ENCODE data around the gene DLGAP3. TPM values are rescaled to one million over a fixed set of nuclear protein-coding genes. Genes with fewer than 3 reads are reported as not detected.
"Not testable (repeated sequence)": the region's sequence is repeated elsewhere in the genome, so short reads cannot be mapped to it uniquely, and the experiment has no call there.

DLGAP3 gene
- total RNA-seq, 1 donor = 0.27 TPM

DNA sequence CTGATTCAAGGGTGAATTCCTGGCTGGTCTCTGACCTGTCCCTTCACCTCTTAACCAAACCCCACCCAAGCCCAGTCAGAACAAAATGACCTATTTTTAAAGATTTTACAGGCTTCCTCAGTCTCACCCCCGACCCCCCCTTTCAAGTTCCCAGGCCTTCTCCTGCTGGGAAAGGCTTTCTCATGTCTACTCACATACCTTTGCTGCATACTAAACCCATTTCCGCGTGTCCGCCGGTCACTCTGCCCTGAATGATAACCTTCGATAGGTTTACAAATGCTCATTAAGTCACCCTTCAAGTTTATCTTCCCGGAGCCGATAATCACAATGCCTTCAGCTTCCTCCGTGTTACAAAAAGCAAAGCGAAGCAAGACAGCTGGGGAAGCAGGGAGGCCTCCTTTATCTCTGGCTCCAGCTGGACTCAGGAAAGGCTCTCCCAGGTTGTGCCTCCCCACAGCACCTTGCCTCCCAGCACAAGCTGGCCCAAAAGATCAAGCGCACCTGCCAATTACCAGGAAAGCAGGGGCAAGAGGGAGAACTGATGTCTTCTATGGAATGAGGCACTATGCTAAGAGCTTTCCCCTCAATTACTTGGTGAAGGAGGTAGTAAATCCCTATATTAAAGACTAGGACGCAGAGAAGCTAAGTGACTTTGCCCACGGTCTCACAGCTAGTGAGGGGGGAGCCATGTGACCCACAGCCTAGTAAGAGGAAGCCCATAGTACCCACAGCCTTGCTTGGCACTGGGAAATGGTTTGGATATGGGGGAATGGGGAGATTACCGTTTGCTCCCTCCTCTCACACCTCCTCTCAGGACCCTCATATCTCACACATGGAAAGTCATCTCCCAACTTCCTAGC, 85.8 kb downstream of the DLGAP3 start:
- DNase-seq (ENCODE audit: low read depth in 2 of 3, low spot score in 2 of 3) = no peak

DNA sequence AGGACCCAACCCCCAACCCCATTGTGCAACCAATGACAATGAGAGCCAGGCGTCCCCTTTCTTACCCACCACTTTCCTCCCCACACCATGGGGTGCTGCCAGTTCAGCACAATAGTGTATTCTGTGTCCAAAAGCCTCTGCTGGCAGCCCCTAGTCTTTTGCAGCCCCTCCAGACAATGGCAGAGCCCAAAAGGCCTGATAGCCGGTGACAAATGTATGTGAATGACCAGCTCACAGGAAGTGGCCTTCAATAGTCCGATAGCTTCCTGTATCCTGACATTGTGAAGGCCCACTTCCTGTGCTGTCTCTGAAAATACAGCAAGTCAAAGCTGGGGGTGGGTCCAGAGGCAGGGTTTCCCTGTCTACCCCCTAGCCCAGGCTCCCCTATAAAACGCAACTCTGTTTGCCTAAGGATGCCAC, 86.5 kb downstream of the DLGAP3 start:
- DNase-seq (ENCODE audit: low read depth in 2 of 3, low spot score in 2 of 3) = no peak

GRCh38 chr1:34842073-34842472, 87.4 kb downstream of the DLGAP3 start:
- no peak for DNase-seq (ENCODE audit: low read depth in 2 of 3, low spot score in 2 of 3)

DNA sequence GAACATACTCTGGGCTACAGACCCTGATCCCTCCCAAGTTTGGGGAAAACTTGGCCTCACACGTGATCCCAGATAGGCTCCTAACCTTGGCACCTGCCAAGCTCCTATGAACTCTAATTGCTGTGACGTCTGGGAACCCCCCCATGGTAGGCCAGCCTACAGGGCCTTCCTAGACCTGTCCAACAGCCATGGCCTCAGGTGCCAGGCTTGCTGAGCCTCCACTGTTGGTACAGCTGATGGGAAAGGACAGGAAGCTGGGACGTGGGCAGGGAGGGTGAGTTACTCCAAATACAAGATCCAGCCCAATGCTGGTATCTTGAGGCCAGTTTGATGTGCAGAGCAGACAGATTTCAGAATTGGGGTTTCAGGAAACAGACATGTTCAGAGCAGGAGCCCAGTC, 89.0 kb downstream of the DLGAP3 start:
- no peak for DNase-seq (ENCODE audit: low read depth in 2 of 3, low spot score in 2 of 3)

GRCh38 chr1:34839526-34840305, 89.7 kb downstream of the DLGAP3 start:
- no peak for DNase-seq (ENCODE audit: low read depth in 2 of 3, low spot score in 2 of 3)

DNA sequence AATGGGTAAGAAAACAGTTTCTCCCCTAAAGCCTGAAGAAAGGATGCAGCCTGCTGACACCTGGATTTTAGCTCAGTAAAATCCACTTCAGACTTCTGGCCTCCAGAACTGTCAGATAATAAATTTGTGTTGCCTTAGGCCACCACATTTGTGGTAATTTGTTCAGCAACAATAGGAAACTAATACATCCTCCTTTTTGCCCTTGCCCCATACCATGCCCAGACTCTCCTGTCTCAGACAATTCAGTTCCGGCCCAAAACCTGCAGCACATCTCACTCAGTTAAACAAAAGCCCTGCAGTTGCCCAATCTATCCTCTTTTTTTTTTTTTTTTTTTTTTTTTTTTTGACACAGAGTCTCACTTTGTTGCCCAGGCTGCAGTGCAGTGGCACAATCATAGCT, 95.7 kb downstream of the DLGAP3 start:
- DNase-seq (ENCODE audit: low read depth in 2 of 3, low spot score in 2 of 3) = peak in 1 of 3 donors; percentile 40

- DNase-seq (ENCODE audit: low read depth in 2 of 3, low spot score in 2 of 3) = no peak
Observed at GRCh38 chr1:34831721-34832246, 97.7 kb downstream of the DLGAP3 start.

DNA sequence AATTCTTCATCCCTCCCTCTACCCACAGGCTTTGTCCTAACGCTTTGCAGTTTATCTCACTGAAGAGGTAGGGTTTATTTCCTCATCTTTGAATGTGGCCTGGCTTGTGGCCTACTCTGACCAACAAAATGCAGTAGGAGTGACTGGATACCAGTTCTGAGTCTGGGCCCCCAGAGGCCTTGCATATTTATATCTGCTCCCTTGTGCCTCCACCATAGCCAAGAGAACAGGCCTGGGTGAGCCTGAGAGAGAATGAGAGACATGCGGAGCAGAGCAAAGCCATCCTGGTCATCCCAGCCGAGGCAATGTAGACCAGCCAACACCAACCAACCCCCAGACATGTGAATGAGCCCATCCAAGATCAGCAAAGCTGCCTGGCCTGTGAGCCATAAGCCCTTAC, 100.2 kb downstream of the DLGAP3 start:
- DNase-seq (ENCODE audit: low read depth in 2 of 3, low spot score in 2 of 3) = peak in 1 of 3 donors; percentile 35

DNA sequence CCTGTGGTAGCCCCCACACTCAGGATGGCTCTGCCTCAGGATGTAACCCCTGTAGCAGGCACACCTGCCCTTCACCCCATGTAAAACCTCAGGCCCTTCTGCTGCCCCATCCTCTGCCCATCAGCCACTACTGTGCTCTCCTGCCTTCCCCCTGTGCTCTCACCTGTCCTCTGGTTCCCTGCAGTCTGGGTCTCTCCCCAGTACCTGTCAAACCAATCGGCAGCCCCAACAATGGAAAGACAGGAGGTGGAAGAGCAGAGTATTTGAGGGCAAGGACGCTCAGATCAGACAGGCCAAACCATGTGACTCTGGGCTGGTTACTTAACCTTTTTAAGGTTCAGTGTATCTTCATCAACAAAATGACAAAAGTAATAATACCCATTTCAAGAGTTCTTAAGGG, 100.8 kb downstream of the DLGAP3 start:
- DNase-seq (ENCODE audit: low read depth in 2 of 3, low spot score in 2 of 3) = no peak

DNA sequence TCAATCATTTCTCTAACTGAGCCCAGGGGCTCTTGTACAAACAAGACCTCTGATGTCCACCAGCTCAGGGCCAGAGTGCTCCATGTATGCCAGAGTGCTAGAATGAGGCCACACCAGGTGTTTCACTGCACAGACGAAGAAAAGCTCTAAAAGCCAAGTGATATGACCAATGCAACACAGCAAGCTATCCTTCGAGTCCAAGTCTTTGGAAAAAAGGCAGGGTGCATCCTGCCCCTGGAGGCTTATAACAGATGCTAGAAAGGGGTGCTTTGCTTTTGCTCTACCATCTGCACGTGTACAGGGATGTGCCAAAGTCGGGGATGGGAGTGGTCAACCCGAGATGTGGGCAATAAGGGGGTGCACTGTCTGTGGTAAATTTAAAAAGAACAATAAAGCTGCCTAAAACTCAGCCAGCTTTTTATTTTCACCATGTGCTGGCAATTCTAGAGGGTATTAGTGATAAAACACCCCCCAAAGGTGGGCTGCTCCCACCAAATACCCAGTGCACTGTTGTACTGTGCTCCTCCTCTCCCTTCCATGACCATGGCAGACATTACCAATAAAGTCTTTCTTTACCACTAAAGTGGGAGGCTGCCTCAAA, 102.0 kb downstream of the DLGAP3 start:
- no peak for DNase-seq (ENCODE audit: low read depth in 2 of 3, low spot score in 2 of 3)

DNA sequence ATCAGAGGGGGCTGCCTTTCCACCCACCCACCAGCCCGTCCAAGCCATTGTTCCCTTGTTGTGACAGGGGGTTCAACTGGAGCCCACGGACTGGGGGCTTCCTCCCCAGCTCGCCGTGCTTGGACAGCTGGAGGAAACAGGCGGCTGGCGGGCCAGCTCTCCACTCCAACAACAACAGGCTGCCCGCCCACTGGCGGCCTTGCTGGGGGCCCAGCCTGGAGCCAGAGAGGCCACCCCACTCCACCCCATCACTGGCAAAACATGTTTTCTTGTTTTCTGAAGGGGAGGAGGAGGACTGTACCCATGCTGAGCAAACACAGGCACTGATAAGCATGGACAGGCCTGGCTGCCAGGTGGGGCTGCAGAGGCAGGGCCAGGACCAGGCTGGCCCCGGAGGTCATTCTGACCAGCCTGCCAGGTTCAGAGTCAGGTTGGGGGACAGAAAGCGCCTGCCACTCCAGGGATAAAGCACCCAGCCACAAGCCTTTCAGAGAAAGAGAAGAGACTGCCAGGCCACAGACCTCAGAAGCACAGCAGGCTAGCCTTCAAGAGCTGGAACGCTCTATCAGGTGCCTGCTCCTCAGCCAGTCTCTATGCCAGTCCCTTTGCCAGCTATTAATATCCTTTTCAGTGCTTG, 103.9 kb downstream of the DLGAP3 start:
- DNase-seq (ENCODE audit: low read depth in 2 of 3, low spot score in 2 of 3) = peak in 1 of 3 donors; percentile 32

DNA sequence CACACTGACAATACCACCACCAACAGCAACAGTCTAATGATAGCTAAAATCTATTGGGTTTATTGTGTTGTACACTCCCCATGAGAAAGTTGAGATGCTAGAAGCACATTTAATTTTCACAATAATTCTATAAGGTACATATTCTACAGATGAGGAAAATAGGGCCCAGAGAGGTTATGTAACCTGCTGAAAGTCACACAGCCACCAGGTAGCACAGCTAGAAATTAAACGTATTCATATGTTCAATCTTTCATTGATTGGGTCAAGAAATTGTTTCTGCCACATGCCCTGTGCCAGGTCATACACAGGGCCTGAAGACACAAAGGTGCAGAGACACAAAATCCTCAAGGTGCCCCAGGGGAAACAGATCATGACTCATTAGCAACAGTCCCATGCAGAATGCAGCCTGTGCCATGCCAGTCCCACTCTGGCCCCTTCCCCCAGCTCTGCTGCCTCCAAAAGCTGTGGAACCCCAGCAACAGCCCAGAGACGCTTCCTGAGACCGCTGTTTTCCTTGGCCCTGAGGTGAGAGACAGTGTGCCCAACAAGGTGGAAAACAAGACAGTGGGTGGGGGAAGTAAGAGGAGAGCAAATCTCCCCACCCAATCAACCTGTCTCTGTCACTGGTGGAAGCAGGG, 104.5 kb downstream of the DLGAP3 start:
- no peak for DNase-seq (ENCODE audit: low read depth in 2 of 3, low spot score in 2 of 3)

- DNase-seq (ENCODE audit: low read depth in 2 of 3, low spot score in 2 of 3) = no peak
Observed at GRCh38 chr1:34822202-34822601, 107.2 kb downstream of the DLGAP3 start.

GRCh38 chr1:34818862-34819261, 110.6 kb downstream of the DLGAP3 start:
- not testable (repeated sequence) for DNase-seq (ENCODE audit: low read depth in 2 of 3, low spot score in 2 of 3)

DNA sequence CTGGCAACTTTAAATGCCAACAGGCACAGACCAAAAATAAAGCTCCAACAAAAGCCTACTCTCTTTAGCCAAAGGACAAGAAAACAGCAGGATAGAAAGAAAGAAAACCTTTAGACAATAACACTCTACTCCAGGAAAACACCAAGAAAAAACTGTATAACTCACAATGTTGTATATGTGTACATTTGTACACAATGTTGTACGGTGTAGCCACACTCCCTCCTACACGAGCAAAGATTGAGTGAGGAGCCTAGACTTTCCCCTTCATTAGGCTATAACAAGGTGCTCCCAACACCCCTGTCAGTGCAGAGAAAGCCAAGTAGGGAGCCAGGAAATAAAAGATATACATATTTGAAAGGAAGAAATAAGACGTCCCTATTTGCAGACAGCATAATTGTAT, 112.7 kb downstream of the DLGAP3 start:
- DNase-seq (ENCODE audit: low read depth in 2 of 3, low spot score in 2 of 3) = no peak

DNA sequence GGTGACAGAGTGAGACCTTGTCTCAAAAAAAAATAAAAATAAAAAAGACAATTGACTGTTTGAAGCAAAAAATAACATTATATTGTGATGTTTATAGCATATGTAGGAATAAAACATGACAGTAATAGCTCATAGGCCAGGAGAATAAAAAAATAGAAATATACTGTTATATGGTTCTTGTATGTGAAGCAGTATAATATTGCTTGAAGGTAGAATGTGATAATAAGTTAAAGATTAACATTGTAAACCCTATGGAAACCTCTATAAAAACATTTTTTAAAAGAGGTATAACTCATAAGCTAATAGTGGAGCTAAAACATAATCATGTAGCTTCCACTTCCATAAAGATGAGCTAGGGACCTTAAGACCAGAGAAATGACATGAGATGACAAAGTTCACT, 113.1 kb downstream of the DLGAP3 start:
- DNase-seq (ENCODE audit: low read depth in 2 of 3, low spot score in 2 of 3) = no peak
